Epithelial cell of prostate (primary cell): ENCODE measurements around the gene SCUBE2.

Source experiments
- DNase-seq: peaks from one replicate; pipeline ENCODE4 v3.0.0-alpha.2; 2011; ENCODE audit warnings: low read depth, low spot score
- H3K27ac ChIP-seq: fragments of 450-650 bp; 2 replicates; pipeline ENCODE4 v1.5.1; 2017; ENCODE audit warnings: mild to moderate bottlenecking

The SCUBE2 gene

GRCh38 chr11:9052316-9052715 is 39.1 kb downstream of the SCUBE2 start:
- H3K27ac ChIP-seq, result no peak overlapping the region
- DNase-seq, result no peak

GRCh38 chr11:9049959-9050358 is 41.4 kb downstream of the SCUBE2 start:
- DNase-seq, result no peak
- H3K27ac ChIP-seq, result no peak overlapping the region

GRCh38 chr11:9047964-9048523 is 43.4 kb downstream of the SCUBE2 start:
- no peak for DNase-seq
- no peak overlapping the region for H3K27ac ChIP-seq

GRCh38 chr11:9046481-9046880 is 44.9 kb downstream of the SCUBE2 start:
- no peak overlapping the region for H3K27ac ChIP-seq
- DNase-seq, result no peak

- no peak for DNase-seq
- H3K27ac ChIP-seq, result no peak overlapping the region
Observed at GRCh38 chr11:9042488-9042887, 48.9 kb downstream of the SCUBE2 start.

GRCh38 chr11:9041747-9042146 is 49.7 kb downstream of the SCUBE2 start:
- DNase-seq, result no peak

GRCh38 chr11:9040410-9040809 is 51.0 kb downstream of the SCUBE2 start:
- no peak for DNase-seq

More at GRCh38 chr11:9041747-9042146, 49.7 kb downstream of the SCUBE2 start:
- H3K27ac ChIP-seq, result no peak overlapping the region

GRCh38 chr11:9039863-9040262 is 51.5 kb downstream of the SCUBE2 start:
- DNase-seq, result no peak
- H3K27ac ChIP-seq, result no peak overlapping the region

More at GRCh38 chr11:9040410-9040809, 51.0 kb downstream of the SCUBE2 start:
- no peak overlapping the region for H3K27ac ChIP-seq

GRCh38 chr11:9039198-9039597 is 52.2 kb downstream of the SCUBE2 start:
- peak; percentile 12 for DNase-seq

GRCh38 chr11:9038541-9038940 is 52.9 kb downstream of the SCUBE2 start:
- H3K27ac ChIP-seq, result no peak overlapping the region

More at GRCh38 chr11:9039198-9039597, 52.2 kb downstream of the SCUBE2 start:
- H3K27ac ChIP-seq, result no peak overlapping the region

GRCh38 chr11:9037963-9038362 is 53.4 kb downstream of the SCUBE2 start:
- no peak for DNase-seq
- no peak overlapping the region for H3K27ac ChIP-seq

More at GRCh38 chr11:9038541-9038940, 52.9 kb downstream of the SCUBE2 start:
- DNase-seq, result no peak

- DNase-seq, result no peak
- no peak overlapping the region for H3K27ac ChIP-seq
Observed at GRCh38 chr11:9037046-9037780, 54.2 kb downstream of the SCUBE2 start.

GRCh38 chr11:9030601-9031000 is 60.8 kb downstream of the SCUBE2 start:
- H3K27ac ChIP-seq, result no peak overlapping the region
- no peak for DNase-seq

GRCh38 chr11:9029422-9029821 is 62.0 kb downstream of the SCUBE2 start:
- no peak overlapping the region for H3K27ac ChIP-seq
- no peak for DNase-seq

- H3K27ac ChIP-seq, result no peak overlapping the region
- no peak for DNase-seq
Observed at GRCh38 chr11:9028581-9028980, 62.8 kb downstream of the SCUBE2 start.

GRCh38 chr11:9025101-9025850 is 66.1 kb downstream of the SCUBE2 start:
- no peak overlapping the region for H3K27ac ChIP-seq
- DNase-seq, result no peak

- H3K27ac ChIP-seq, result no peak overlapping the region
- DNase-seq, result no peak
Observed at GRCh38 chr11:9022961-9023680, 68.3 kb downstream of the SCUBE2 start.

GRCh38 chr11:9020916-9021315 is 70.5 kb downstream of the SCUBE2 start:
- DNase-seq, result no peak

GRCh38 chr11:9019861-9020260 is 71.5 kb downstream of the SCUBE2 start:
- H3K27ac ChIP-seq, result no peak overlapping the region
- no peak for DNase-seq

More at GRCh38 chr11:9020916-9021315, 70.5 kb downstream of the SCUBE2 start:
- H3K27ac ChIP-seq, result no peak overlapping the region

- no peak overlapping the region for H3K27ac ChIP-seq
- DNase-seq, result no peak
Observed at GRCh38 chr11:9017773-9018172, 73.6 kb downstream of the SCUBE2 start.
